HG03432 (cell line): ENCODE results near the gene SPINK6.

Experiments used
- ATAC-seq: cut with Tn5 transposase; IDR thresholded peaks from one replicate; pipeline ENCODE4 v1.9.1; 2021; ENCODE audit warnings: mild to moderate bottlenecking, moderate library complexity; ENCODE audit not compliant: unreplicated experiment

Gene SPINK6, protein sequence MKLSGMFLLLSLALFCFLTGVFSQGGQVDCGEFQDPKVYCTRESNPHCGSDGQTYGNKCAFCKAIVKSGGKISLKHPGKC

DNA sequence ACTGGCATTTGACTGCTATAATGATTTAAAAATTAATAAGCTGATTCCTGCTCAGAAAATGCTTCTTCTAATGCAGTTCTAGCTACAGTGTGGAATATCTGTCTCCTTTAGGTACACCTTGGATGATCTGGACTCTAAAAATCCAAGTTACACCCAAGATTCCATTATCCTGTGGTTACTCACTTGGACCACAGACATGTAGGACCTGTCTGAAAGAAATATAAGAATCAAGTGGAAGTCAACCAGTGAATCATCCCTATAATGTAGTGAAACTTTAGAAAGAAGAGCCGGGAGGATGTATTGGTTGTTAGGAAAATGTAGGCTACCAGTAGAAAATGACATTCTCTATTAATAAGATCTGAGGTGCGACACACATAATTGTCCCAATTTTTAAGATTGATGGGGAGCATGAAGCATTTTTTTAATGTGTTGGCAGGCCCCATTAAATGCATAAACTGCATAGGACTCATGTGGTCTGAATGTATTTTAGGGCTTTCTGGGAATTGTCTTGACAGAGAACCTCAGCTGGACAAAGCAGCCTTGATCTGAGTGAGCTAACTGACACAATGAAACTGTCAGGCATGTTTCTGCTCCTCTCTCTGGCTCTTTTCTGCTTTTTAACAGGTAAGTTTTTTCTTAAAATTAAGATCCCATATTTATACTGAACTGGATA is at the start of gene SPINK6:
TSS of gene SPINK6 (plus strand) at position 512 of the 673 bp plus-strand sequence. CDS start at position 567, 55 bp downstream.
- no peak for ATAC-seq

DNA sequence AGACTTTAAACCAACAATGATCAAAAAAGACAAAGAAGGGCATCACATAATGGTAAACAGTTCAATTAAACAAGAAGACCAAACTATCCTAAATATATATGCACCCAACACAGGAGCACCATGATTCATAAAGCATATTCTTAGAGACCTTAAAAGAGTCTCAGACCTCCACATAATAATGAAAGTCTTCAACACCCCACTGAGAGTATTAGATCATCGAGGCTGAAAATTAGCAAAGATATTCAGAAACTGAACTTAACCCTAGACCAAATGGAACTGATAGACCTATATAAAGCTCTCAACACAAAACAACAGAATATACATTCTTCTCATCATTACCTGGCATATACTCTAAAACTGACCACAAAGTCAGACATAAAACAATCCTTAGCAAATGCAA is 46.2 kb upstream of the SPINK6 start:
- no peak for ATAC-seq

DNA sequence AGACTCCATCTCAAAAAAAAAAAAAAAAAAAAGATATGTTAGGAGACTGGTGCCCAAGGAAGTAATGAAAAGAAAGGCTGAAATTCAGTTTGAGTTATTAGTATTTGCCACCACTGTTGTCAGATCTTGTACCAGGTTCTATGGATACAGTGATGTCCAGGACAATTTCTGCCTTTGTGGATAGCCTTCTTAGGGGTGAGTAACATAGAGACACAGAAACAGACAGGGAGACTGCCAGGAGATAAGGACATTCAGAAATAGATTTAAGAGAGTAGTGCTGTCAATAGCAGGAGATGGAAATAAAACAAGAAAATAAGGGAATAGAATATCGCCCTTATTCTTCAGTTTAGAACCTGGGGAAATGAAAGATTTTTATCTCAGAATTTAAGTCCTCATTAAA is 40.8 kb upstream of the SPINK6 start:
- no peak for ATAC-seq

DNA sequence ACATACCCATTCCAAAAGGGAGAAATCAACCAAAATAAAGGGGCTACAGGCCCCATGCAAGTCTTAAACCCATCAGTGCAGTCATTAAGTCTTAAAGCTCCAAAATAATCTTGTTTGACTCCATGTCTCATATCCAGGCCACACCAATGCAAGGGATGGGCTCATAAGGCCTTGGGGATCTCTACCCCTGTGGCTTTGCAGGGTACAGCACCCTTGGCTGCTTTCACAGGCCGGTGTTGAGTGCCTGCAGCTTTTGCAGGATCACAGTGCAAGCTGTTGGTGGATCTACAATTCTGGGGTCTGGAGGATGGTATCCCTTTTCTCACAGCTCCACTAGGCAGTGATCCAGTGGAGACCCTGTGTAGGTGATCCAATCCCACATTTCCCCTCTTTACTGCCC is 39.5 kb upstream of the SPINK6 start:
- ATAC-seq, result no peak

DNA sequence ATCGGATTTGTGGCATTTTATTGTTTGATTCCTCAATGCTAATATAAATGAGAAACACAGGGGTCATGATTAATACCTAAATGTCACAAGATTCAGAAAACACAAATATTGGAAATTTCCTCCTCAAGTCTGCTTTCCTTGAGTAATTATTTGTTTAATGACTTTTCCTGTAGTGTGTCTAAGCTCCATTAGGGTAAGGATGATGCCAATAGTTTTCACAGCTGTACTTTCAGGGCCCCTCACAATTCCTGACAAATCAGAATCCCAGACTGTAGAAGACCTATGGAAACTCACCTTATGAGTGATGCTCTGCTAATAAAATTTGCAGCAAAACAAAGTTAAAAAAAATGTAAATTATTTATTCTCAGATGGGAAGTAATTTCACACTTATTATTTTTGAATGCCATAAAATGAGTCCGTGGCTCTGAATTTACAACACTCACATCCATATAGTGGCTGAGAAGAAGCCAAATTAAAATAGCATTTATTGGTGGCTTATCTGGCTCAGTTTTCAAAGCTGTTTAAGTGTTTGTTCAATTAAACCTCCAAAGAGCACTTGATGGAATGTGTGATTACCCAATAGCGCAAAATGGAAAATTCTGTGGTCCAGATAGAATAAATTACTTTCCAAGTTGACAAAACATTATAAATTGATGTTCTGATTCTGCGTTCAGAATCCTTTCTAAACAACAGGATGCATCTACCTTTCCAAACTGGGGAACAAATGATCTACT is 36.1 kb upstream of the SPINK6 start:
- ATAC-seq, result no peak

DNA sequence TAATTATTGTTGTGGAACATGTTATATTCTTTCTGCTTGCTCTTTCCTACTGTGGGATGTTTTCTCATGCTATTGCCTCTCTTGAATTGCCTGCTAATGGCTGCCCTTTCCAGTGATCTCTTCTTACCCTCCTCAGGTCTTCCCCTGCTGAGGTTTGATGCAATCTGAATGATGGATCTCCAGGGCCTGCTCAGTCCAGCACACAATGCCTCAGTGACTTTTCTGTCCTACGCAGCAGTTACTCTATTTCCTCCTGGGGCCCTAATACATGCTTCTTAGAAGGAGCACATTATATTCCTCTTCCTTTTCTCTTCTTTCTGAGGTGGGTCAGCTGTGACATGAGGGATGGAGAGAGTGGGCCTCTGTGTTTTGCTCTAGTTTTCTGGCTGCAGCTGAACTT is 34.6 kb upstream of the SPINK6 start, which contains the start of gene SPINK14:
TSS of gene SPINK14 (plus strand) at position 301 of the 400 bp plus-strand sequence. CDS start 1,187 bp downstream, outside the sequence.
- no peak for ATAC-seq

DNA sequence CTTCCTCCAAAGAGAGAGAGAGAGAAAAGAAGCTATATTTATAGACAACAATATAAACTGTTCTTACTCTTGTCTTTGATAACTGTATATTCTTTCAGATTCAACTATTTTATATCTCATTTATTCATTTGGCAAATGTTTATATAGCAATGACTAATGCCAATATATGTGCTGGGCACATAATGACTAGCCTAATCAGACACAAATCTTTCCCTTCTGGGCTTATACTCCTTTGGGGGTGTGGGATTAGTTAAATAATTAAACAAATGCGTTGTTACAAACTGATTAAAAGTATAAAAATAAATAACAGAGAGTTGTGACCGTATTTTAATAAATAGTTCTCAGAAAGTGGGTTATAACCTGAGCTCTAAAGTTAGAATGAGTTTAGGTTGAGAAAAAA is 30.5 kb upstream of the SPINK6 start:
- ATAC-seq, result no peak

DNA sequence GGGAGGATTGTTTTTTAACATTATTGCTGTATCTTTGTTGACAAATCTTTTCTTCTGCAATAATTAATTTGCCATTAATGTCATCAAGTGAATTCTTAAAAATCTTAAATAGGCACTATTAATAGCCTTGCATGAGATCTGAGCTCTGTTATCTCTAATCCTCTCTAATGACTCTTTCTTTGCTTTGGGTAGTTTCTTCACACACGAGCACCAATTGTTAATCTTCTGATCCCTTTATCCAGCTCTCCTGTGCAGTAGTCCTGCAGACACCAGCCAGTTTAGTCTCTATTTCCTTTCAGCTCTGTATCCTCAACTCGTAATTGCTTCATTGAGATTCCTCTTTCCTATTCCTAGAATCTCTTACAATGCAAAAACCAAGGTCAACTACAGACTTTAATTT is 26.4 kb upstream of the SPINK6 start:
- no peak for ATAC-seq

DNA sequence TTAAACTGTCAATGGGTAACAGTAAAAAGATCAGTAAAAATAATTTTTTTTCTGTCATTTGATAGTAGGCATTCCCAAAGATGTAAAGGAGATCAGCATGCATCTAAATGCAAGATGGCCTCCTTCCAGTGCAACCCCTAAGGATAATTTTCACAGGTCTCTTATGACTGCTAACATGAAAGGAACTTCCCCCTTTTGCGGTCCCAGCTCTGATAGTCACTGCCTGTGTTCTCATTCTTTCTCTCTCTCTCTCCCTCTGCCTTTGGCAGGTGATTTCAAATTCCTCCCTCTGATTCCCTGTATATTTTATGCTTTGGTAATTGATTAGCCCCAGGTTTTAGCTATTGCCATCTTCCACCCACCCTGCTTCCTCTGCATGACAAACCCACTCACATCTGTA is 25.6 kb upstream of the SPINK6 start:
- ATAC-seq, result no peak

DNA sequence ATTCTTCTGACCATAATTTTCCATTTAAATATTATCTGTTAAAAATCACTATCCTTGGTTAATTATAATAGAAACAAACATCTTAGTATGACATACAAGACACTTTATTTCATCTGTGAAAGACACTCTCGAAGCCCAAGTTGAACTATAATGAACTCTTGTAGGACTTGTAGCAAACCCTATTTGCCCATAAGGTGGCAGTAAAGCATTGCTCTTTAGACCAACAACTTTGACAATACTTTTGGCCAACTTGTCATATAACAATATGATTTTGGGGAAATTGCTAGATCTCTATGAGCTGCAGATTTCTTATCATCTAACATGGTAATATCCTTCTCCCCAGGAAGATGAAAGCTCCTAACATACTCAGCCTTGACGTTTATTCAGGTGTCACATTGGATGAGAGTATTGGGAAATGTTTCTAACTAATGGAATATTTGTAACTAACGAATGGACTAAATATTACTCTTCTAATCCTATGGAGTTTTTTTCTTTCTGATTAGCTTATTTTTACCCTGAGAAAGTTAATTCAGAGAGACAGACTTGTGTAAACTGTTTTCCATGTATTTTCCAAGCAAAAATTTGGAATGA is 23.5 kb upstream of the SPINK6 start:
- peak; percentile 83 for ATAC-seq

DNA sequence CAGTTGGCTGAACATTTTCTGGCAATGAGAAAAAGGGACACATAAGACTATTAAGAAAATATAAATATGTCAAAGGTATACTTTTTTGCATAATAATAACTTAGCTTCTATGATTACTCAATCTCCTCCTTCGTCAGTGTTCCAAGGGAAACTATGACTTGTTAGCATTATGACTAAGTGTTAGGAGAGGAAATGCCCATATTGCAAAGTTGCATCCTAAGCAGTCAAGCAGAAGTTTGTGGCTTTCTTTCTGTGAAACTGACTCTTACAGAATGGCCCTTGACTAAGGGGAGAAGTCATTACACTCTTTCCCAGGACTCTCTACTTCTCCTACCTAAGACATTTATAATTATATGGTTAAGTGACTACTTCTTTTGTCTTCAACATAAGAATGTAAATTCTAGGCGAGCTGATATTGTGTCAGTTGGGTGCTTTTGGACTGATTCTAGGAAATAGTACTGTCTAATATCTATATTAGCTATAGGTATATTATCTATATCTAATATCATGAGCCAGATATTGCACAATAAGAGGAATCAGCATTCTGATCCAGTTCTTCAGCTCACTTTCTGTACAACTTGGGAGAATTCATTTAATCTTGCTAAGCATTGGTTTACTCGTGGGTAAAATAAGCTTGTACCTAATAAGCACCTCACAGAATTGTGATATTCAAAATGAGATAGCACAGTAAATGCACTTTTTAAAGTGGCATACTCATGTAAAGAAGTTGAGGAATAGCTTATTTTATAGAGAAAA is 16.4 kb upstream of the SPINK6 start:
- peak; percentile 92 for ATAC-seq

DNA sequence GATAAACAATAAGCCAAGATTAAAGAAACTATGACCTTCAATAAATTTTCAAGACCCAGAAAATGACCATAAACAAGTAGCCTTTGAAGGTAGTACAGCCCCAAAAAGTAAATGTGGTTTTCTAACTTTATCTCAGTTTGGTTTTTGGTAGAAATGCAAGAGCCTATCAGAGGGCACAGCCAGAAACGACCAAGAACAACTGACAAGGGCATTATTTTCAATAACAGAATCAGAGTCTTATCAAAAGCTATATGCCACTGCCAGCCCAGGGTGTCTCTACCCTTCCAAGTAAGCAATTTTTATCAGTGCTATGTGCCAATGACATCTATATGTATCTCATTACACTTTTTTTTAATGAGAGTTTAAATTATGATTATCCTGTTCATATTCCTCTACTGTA is 11.8 kb upstream of the SPINK6 start:
- no peak for ATAC-seq

DNA sequence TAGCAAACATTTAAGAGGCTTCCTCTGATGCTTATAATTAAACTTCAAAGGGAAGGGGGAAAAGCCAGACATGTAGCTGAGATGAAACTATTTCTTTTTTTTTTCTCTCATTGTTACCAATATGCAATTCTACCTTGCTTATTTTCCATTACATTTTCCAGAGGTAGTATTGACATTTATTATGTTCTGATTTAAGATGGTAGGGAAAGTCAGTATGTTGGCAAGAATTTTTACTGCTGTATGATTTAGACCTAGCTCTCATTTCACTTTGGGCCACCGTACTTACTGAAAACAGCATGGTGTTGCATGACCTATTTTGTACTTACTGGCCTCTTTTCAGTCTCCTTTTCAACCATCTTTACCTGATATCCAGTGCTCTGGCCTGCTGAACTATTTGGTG is 9.6 kb upstream of the SPINK6 start:
- ATAC-seq, result no peak

DNA sequence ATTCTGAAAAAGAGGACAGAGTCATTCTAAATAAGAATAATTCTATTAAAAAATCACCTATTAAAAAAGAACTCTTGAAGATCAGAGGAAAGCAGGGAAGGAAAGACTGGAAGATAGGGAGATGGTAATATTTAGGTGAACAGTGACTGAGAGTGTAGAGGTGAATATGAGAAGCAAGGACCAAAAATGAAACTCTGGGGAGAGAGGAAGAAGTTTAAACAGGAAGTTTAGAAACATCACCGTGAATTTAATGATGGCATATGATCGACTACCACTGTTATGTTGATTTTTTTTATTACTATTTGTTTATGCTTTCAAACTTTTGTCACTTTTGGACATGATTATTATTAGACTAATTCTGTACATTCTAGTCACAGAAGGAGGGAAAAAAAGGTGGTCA is 1.7 kb upstream of the SPINK6 start:
- no peak for ATAC-seq

DNA sequence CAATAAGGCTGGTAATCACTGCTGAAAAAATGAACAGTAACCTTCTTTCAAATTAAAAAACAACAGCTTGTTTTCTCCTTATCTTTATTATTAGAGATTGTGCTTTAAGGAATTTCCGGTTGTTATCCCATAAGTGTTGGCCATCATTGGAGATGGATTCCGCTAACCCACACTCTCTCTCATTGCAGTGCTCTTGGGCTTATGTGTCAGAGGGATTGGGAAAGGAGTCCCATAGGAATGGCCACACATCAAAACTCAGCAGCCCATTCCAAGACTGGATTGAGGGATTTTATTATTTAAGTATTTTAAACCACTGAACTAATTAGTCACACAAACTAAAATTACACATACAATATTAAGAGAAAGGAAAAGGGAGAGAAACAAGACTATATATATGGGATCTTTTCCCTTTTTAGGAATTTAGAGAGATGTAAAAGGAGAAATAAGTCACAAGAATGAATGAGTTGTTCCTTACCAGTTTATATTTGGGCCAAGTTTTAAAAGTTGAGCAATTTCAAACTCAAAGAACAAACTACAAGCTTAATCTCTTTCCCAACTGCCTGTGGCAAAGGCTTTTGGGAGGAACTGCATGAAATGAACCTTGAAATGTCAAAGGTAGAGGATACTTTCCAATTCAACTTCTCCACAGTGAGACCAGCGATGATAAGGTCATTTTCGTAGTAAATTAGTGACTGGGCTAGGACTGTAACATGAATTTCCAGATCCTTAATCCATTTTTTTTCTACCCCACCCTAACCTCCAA is 2.4 kb downstream of the SPINK6 start:
- ATAC-seq, result no peak

DNA sequence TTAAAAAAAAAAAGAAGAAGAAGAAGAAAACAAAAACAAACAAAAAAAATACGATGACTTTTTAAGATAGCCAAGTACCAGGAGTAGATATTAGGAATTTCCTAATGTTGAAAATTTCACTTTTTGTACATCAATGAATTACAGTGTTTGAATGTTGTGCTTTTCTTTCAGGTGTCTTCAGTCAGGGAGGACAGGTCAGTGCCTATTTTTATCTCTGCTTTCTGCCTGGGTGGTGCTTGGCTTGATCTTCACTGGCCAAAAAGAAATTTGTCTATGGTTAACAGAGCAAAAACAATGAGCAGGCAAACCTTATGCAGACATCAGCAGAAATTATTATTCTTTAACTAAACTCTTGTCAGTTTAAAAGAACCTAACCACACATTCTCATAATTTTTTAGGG is 3.0 kb downstream of the SPINK6 start:
- ATAC-seq, result no peak

DNA sequence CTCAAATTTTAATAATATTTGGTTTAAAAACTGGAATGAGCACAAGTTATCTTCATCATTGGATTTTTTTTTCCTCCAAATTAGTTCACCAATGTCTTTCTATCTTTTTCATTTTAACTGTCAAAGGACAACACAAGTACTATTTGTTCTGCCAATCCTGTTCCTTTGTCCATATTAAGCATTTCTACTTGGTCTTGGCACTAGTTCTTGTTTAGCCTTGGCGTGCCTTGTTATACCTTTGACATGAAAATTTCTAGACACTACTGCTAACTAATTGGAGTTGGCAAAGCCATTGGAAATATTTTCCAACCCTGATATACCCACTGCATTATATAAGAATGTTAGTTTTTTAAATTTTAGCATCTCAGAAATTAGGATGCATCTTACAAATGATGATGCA is 3.8 kb downstream of the SPINK6 start:
- no peak for ATAC-seq

DNA sequence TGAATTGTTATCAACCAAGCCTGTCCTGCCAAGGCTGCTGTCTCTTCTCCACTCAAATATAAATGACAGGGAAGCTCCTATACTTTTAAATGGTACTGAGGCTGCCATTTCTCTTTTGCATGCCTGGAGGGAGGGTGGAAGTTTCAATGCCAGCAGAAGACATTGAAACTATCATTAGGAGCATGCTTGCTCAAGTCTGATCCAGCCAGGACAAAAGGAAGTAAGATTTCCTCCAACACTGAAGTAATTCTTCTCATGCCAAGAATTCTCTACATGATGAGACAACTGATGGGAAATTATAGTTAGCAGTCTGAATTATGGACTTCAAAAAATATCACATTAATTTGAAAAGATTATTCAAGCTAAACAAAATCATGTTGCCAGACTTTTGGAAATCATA is 5.4 kb downstream of the SPINK6 start:
- no peak for ATAC-seq

DNA sequence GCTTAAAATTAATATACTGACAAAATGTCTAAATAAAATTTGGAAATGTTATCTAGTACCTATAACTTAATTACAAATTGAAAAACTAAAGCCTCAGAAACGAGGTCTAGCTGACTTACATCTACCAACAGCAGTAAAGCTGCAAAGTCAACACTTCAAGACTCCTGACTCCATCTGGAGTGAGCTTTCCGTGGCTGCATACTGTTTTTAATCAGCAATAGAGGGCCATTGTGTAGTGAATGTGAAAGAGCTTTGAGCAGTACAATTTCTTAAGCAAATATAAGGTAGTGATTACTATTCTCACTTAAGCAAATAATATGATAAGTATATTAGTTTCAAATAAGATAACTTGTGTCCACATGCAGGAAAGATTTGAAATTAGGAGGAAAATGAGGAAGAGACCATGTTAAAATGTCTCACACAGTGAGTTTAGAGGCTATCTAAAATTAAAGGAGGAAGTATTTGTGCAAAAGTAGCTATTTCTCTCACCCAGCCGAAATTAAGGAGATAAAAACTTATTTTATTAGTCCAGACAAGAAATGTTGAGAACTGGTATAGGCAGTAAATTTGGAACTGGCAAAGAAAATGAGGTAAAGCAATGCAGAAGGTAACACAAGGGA is 6.4 kb downstream of the SPINK6 start:
- no peak for ATAC-seq

DNA sequence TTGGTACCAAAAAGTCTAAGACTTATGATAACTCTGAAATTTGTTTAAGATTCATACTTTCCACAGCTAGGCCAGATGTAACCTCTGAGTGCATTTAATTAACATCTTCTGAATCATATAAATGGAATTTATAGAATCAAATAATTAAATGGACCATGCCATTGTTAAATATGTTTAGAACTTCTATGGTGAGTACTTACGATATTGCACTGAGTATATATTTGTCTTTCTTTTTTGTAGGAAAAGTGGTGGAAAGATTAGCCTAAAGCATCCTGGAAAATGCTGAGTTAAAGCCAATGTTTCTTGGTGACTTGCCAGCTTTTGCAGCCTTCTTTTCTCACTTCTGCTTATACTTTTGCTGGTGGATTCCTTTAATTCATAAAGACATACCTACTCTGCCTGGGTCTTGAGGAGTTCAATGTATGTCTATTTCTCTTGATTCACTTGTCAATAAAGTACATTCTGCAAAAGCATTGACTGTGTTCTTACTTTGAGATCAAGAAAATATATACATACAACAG is 11.9 kb downstream of the SPINK6 start:
- no peak for ATAC-seq
